Measurements from ENCODE around the gene OR4C15.

Gene OR4C15

DNA sequence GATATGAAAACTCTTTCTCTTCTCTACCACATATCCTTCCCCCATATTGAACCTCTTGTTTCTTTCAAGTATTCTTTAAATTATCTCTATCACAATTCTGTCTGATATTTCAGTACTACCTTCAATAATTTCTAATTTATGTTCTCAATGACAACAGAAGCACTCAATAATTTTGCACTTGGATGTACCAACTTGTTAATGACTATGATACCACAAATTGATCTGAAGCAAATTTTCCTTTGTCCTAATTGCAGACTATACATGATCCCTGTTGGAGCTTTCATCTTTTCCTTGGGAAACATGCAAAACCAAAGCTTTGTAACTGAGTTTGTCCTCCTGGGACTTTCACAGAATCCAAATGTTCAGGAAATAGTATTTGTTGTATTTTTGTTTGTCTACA is at the start of gene OR4C15:
TSS of gene OR4C15 (plus strand) at position 301 of the 400 bp plus-strand sequence. CDS start at position 301, 0 bp downstream.
- DNase-seq = no peak

DNA sequence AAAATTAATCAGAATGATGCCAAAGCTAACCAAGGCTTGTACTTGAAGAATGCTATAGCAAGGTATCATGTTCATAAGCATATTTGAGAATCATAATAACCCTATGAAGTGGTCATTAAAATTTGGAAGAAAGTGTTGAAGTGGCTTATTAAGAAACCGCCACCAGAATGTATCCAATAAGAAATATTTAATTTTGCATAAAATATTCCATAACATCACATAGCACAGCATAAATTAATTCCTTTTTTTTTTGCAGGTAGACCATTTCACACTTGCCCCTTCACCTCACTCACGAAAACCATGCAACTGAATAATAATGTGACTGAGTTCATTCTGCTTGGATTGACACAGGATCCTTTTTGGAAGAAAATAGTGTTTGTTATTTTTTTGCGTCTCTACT is 17.6 kb downstream of the OR4C15 start, which contains the start of gene OR4C16:
TSS of gene OR4C16 (plus strand) at position 301 of the 400 bp plus-strand sequence. CDS start at position 301, 0 bp downstream.
- DNase-seq = no peak

DNA sequence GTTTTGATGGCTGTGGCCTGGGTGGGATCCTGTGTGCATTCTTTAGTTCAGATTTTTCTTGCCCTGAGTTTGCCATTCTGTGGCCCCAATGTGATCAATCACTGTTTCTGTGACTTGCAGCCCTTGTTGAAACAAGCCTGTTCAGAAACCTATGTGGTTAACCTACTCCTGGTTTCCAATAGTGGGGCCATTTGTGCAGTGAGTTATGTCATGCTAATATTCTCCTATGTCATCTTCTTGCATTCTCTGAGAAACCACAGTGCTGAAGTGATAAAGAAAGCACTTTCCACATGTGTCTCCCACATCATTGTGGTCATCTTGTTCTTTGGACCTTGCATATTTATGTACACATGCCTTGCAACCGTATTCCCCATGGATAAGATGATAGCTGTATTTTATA is 18.3 kb downstream of the OR4C15 start:
- no peak for DNase-seq

Measured in RPMI8226 (cell line).